Subcutaneous abdominal adipose tissue (tissue), 5 donors: ENCODE results near the gene ZRANB3.

Experiments used
- H3K27ac ChIP-seq: one replicate; pipeline ENCODE4 v1.7.0; 2013; ENCODE audit warnings: low read depth, mild to moderate bottlenecking, inconsistent platforms, low read length, moderate library complexity
- H3K27me3 ChIP-seq, 5 donors: one replicate each; pipeline ENCODE4 v1.7.0; 2013; ENCODE audit warnings: low read length in 5 of 5, inconsistent platforms in 1 of 5; ENCODE audit not compliant: control insufficient read depth in 5 of 5, insufficient read depth in 4 of 5
- H3K36me3 ChIP-seq, 5 donors: one replicate each; pipeline ENCODE4 v1.7.0; 2013; ENCODE audit warnings: low read length in 5 of 5; ENCODE audit not compliant: control insufficient read depth in 5 of 5, insufficient read depth in 5 of 5
- H3K4me1 ChIP-seq, 5 donors: one replicate each; pipeline ENCODE4 v1.7.0; 2013; ENCODE audit warnings: low read length in 5 of 5, mild to moderate bottlenecking in 3 of 5, moderate library complexity in 1 of 5; ENCODE audit not compliant: control insufficient read depth in 5 of 5, insufficient read depth in 5 of 5
- H3K4me3 ChIP-seq, 5 donors: one replicate each; pipeline ENCODE4 v1.7.0; 2013; ENCODE audit warnings: low read length in 5 of 5, low read depth in 1 of 5
- H3K9ac ChIP-seq, 5 donors: one replicate each; pipeline ENCODE4 v1.7.0; 2013; ENCODE audit warnings: low read length in 5 of 5, mild to moderate bottlenecking in 4 of 5, moderate library complexity in 3 of 5
- H3K9me3 ChIP-seq, 5 donors: one replicate each; pipeline ENCODE4 v1.7.0; 2013; ENCODE audit warnings: low read length in 5 of 5; ENCODE audit not compliant: control insufficient read depth in 5 of 5
- donor health status: healthy.
- donor health status: healthy.
- donor health status: healthy.
- donor health status: healthy.
- donor health status: healthy.

ZRANB3 gene

GRCh38 chr2:135159191-135159590, 371.8 kb downstream of the ZRANB3 start:
- Histone ChIP-seq H3K4me3 (no peak overlapping the region), H3K9ac (no peak overlapping the region), H3K36me3 (peaks cover 35 to 68% (median 48%) of the 10 kb centered on the region in 5 donors), H3K9me3 (no peaks in the 10 kb centered on the region), H3K27me3 (no peaks in the 10 kb centered on the region), H3K27ac (no peak overlapping the region), H3K4me1 (no peaks in the 10 kb centered on the region)

GRCh38 chr2:135157856-135158255, 373.2 kb downstream of the ZRANB3 start:
- Histone ChIP-seq H3K4me1 (no peaks in the 10 kb centered on the region), H3K4me3 (no peak overlapping the region), H3K27me3 (no peaks in the 10 kb centered on the region), H3K9me3 (no peaks in the 10 kb centered on the region), H3K27ac (no peak overlapping the region), H3K36me3 (peaks cover 35 to 70% (median 48%) of the 10 kb centered on the region in 5 donors), H3K9ac (no peak overlapping the region)

GRCh38 chr2:135154962-135155361, 376.1 kb downstream of the ZRANB3 start:
- no peak overlapping the region for H3K9ac ChIP-seq
- no peaks in the 10 kb centered on the region for H3K27me3 ChIP-seq
- no peak overlapping the region for H3K4me3 ChIP-seq
- H3K27ac ChIP-seq, result no peak overlapping the region
- H3K4me1 ChIP-seq, result no peaks in the 10 kb centered on the region
- peaks cover 53 to 85% (median 64%) of the 10 kb centered on the region in 5 donors for H3K36me3 ChIP-seq
- H3K9me3 ChIP-seq, result no peaks in the 10 kb centered on the region

GRCh38 chr2:135152361-135152760, 378.7 kb downstream of the ZRANB3 start:
- Histone ChIP-seq H3K27ac (no peak overlapping the region), H3K4me3 (no peak overlapping the region), H3K27me3 (no peaks in the 10 kb centered on the region), H3K9me3 (no peaks in the 10 kb centered on the region), H3K36me3 (peaks cover 46 to 63% (median 52%) of the 10 kb centered on the region in 5 donors), H3K4me1 (no peaks in the 10 kb centered on the region), H3K9ac (no peak overlapping the region)

- Histone ChIP-seq H3K27me3 (no peaks in the 10 kb centered on the region), H3K9me3 (no peaks in the 10 kb centered on the region), H3K9ac (no peak overlapping the region), H3K4me3 (no peak overlapping the region), H3K36me3 (peaks cover 38 to 55% (median 44%) of the 10 kb centered on the region in 5 donors), H3K27ac (no peak overlapping the region), H3K4me1 (no peaks in the 10 kb centered on the region)
Measured at GRCh38 chr2:135151615-135152014, 379.4 kb downstream of the ZRANB3 start.

- no peak overlapping the region for H3K4me3 ChIP-seq
- no peak overlapping the region for H3K9ac ChIP-seq
- peaks cover 36 to 50% (median 43%) of the 10 kb centered on the region in 5 donors for H3K36me3 ChIP-seq
- no peaks in the 10 kb centered on the region for H3K4me1 ChIP-seq
- no peak overlapping the region for H3K27ac ChIP-seq
- H3K9me3 ChIP-seq, result no peaks in the 10 kb centered on the region
- no peaks in the 10 kb centered on the region for H3K27me3 ChIP-seq
Measured at GRCh38 chr2:135150725-135151124, 380.3 kb downstream of the ZRANB3 start.

GRCh38 chr2:135149251-135149650, 381.8 kb downstream of the ZRANB3 start:
- peaks cover 32 to 44% (median 39%) of the 10 kb centered on the region in 5 donors for H3K36me3 ChIP-seq
- no peak overlapping the region for H3K9ac ChIP-seq
- no peaks in the 10 kb centered on the region for H3K27me3 ChIP-seq
- peaks cover 0 to 1% (median 0%) of the 10 kb centered on the region in 5 donors for H3K9me3 ChIP-seq
- H3K4me3 ChIP-seq, result no peak overlapping the region
- H3K27ac ChIP-seq, result no peak overlapping the region
- H3K4me1 ChIP-seq, result no peaks in the 10 kb centered on the region

GRCh38 chr2:135144343-135144742, 386.7 kb downstream of the ZRANB3 start:
- Histone ChIP-seq H3K9ac (no peak overlapping the region), H3K4me3 (peak overlapping the region in 1 of 5 donors; percentile 2), H3K9me3 (peaks cover 3 to 15% (median 8%) of the 10 kb centered on the region in 5 donors), H3K27ac (no peak overlapping the region), H3K4me1 (no peaks in the 10 kb centered on the region), H3K27me3 (no peaks in the 10 kb centered on the region), H3K36me3 (peaks cover 6 to 36% (median 20%) of the 10 kb centered on the region in 5 donors)

GRCh38 chr2:135142323-135142722, 388.7 kb downstream of the ZRANB3 start:
- no peaks in the 10 kb centered on the region for H3K4me1 ChIP-seq
- peaks cover 3 to 15% (median 8%) of the 10 kb centered on the region in 5 donors for H3K9me3 ChIP-seq
- H3K4me3 ChIP-seq, result no peak overlapping the region
- H3K27ac ChIP-seq, result no peak overlapping the region
- H3K27me3 ChIP-seq, result no peaks in the 10 kb centered on the region
- H3K9ac ChIP-seq, result no peak overlapping the region
- peaks cover 6 to 39% (median 27%) of the 10 kb centered on the region in 5 donors for H3K36me3 ChIP-seq

GRCh38 chr2:135140606-135141005, 390.4 kb downstream of the ZRANB3 start:
- H3K27ac ChIP-seq, result no peak overlapping the region
- no peak overlapping the region for H3K9ac ChIP-seq
- H3K9me3 ChIP-seq, result peaks cover 3 to 15% (median 8%) of the 10 kb centered on the region in 5 donors
- H3K4me3 ChIP-seq, result no peak overlapping the region
- peaks cover 16 to 50% (median 43%) of the 10 kb centered on the region in 5 donors for H3K36me3 ChIP-seq
- no peaks in the 10 kb centered on the region for H3K4me1 ChIP-seq
- no peaks in the 10 kb centered on the region for H3K27me3 ChIP-seq
